HepG2 (cell line): ENCODE measurements around the gene PPP6R2. TPM values are rescaled to one million over a fixed set of nuclear protein-coding genes. Genes with fewer than 3 reads are reported as not detected.

Experiments used
- FOXC1 ChIP-seq: sonication (generic); formaldehyde crosslinking; IDR thresholded peaks from 2 replicates; pipeline ENCODE4 v1.8.0; 2022; ENCODE audit warnings: mild to moderate bottlenecking, missing genetic modification reagents, borderline replicate concordance
- HDAC1 ChIP-seq: sonication (generic); formaldehyde crosslinking; IDR thresholded peaks from 2 replicates; pipeline ENCODE4 v1.5.1; 2020; ENCODE audit warnings: mild to moderate bottlenecking, missing genetic modification reagents
- KLF13 ChIP-seq: sonication (generic); formaldehyde crosslinking; IDR thresholded peaks from 2 replicates; pipeline ENCODE4 v1.4.0; 2020; ENCODE audit warnings: mild to moderate bottlenecking, missing genetic modification reagents
- REXO4 ChIP-seq: sonication (generic); formaldehyde crosslinking; IDR thresholded peaks from 2 replicates; pipeline ENCODE4 v1.8.0; 2022; ENCODE audit warnings: missing genetic modification reagents, mild to moderate bottlenecking, borderline replicate concordance
- SMAD3 ChIP-seq: sonication (generic); formaldehyde crosslinking; IDR thresholded peaks from 2 replicates; pipeline ENCODE4 v1.4.0; 2020; ENCODE audit warnings: missing genetic modification reagents
- SOX5 ChIP-seq: IDR thresholded peaks from 2 replicates; pipeline ENCODE4 v1.6.1; 2016; ENCODE audit warnings: borderline replicate concordance
- SOX6 ChIP-seq, 2 experiments: fragments of 450-650 bp in 1 of 2; sonication (generic) in 1 of 2; formaldehyde crosslinking in 1 of 2; IDR thresholded peaks; 2 replicates each; pipeline versions ENCODE4 v1.4.0 to v1.6.1; 2017 to 2020; ENCODE audit warnings: antibody characterized with exemption in 1 of 2, mild to moderate bottlenecking in 1 of 2, missing genetic modification reagents in 1 of 2
- TCF12 ChIP-seq, 2 experiments: fragments of 450-650 bp in 1 of 2; sonication (generic) in 1 of 2; formaldehyde crosslinking in 1 of 2; IDR thresholded peaks; 2 replicates each; pipeline versions ENCODE4 v1.6.1 to v1.8.0; 2017 to 2022; ENCODE audit warnings: antibody characterized with exemption in 1 of 2, mild to moderate bottlenecking in 1 of 2, missing genetic modification reagents in 1 of 2, moderate library complexity in 1 of 2
- ZBTB7B ChIP-seq: sonication (generic); formaldehyde crosslinking; IDR thresholded peaks from 2 replicates; pipeline ENCODE4 v1.4.0; 2020; ENCODE audit warnings: missing genetic modification reagents
- ZIK1 ChIP-seq: sonication (generic); formaldehyde crosslinking; IDR thresholded peaks from 2 replicates; pipeline ENCODE4 v1.5.0; 2020; ENCODE audit warnings: mild to moderate bottlenecking, low read depth, missing genetic modification reagents, borderline replicate concordance
- ZNF460 ChIP-seq: sonication (generic); formaldehyde crosslinking; IDR thresholded peaks from 2 replicates; pipeline ENCODE4 v1.5.1; 2020; ENCODE audit warnings: missing genetic modification reagents, mild to moderate bottlenecking, borderline replicate concordance
- ZNF761 ChIP-seq: sonication (generic); formaldehyde crosslinking; conservative IDR thresholded peaks from 2 replicates; pipeline ENCODE4 v1.4.0; 2020; ENCODE audit warnings: mild to moderate bottlenecking, missing genetic modification reagents
- ZNF772 ChIP-seq: sonication (generic); formaldehyde crosslinking; IDR thresholded peaks from 2 replicates; pipeline ENCODE4 v1.5.0; 2020; ENCODE audit warnings: mild to moderate bottlenecking, missing genetic modification reagents
- polyA plus RNA-seq, 8 experiments: library from polyadenylated mRNA; depleted of rRNA in 3 of 8; stranded (reverse) in 7 of 8; unstranded in 1 of 8; fragments of >200 nt; fragmentation: Illumina TruSeq in 4 of 8; extraction: Trizol in 4 of 8; gene quantifications; 2 replicates each; pipeline versions ENCODE4 v1.2.1 to v1.2.3, GENCODE V29; 2011 to 2016; ENCODE audit warnings: low read depth in 4 of 8, missing spikeins in 1 of 8, mixed read lengths in 1 of 8; ENCODE audit not compliant: insufficient read depth in 1 of 8
- total RNA-seq, 5 experiments: library from RNA; depleted of rRNA; stranded (reverse); fragments of >200 nt; fragmentation: Illumina TruSeq; extraction: Trizol; gene quantifications; 2 replicates each; pipeline ENCODE4 v1.2.3, GENCODE V29; 2016; ENCODE audit warnings: low read depth in 1 of 5
- TF ChIP-seq, protein P1 (sequence below): IDR thresholded peaks from 2 replicates; pipeline ENCODE4 v1.6.1; 2012; ENCODE audit warnings: low read depth, low read length, improper control_type of control experiment
- TF ChIP-seq, protein P2 (sequence below): sonication (generic); formaldehyde crosslinking; IDR thresholded peaks from 2 replicates; pipeline ENCODE4 v1.9.0; 2021; ENCODE audit warnings: mild to moderate bottlenecking, missing genetic modification reagents
- TF ChIP-seq, protein P3 (sequence below): sonication (generic); formaldehyde crosslinking; IDR thresholded peaks from 2 replicates; pipeline ENCODE4 v1.4.0; 2020; ENCODE audit warnings: mild to moderate bottlenecking, missing genetic modification reagents

Gene PPP6R2
- total and polyA plus RNA-seq, 2 of the 13 experiments (the other 11 are each of a cell fraction or from before 2014, with no cell fraction given): 55.0 to 102 TPM

DNA sequence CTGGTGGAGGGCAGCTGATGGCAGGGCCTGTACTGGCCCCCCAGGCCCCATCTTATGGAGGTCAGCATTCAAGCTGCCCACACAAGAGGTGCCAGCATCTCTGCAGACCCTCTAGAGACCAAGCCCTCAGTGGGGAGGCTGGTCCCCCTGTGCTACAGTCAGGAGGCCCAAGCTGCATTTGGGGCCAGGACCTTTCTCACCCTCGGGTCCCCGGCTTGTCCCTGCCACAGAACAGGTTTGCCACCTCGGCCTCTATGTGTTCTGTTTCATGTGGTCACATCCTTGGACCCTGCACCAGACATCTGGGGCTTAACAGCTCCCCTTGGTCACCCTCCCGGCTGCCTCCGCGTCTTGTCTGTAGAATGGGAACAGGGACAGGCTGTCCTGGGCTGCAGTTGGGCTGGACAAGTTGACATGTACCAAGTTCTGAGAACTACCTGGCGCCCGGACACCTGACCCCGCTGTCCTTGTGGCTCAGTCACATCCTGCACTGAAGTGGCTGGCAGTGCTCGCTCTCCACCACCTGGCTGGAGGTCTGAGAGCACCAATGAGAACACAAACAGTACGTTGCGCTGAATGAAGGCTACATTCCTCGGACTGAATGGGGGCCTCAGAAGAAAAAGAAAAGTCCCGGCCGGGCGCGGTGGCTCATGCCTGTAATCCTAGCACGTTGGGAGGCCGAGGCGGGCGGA lies 33.0 kb upstream of the PPP6R2 start (continued):
- TF ChIP-seq, protein P1, sequence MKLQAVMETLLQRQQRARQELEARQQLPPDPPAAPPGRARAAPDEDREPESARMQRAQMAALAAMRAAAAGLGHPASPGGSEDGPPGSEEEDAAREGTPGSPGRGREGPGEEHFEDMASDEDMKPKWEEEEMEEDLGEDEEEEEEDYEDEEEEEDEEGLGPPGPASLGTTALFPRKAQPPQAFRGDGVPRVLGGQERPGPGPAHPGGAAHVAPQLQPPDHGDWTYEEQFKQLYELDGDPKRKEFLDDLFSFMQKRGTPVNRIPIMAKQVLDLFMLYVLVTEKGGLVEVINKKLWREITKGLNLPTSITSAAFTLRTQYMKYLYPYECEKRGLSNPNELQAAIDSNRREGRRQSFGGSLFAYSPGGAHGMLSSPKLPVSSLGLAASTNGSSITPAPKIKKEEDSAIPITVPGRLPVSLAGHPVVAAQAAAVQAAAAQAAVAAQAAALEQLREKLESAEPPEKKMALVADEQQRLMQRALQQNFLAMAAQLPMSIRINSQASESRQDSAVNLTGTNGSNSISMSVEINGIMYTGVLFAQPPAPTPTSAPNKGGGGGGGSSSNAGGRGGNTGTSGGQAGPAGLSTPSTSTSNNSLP: no peak
- TF ChIP-seq SOX6 (IDR thresholded peaks at IDR 0.05) (no peak), SOX6 (CRISPR knock-in tag; IDR thresholded peaks at IDR 0.05) (no peak), KLF13 (CRISPR knock-in tag) (no peak), ZIK1 (CRISPR knock-in tag) (no peak), TCF12 (IDR thresholded peaks at IDR 0.05) (no peak), TCF12 (CRISPR knock-in tag; IDR thresholded peaks at IDR 0.05) (no peak), ZNF460 (CRISPR knock-in tag) (no peak), ZNF772 (CRISPR knock-in tag) (no peak), ZBTB7B (CRISPR knock-in tag) (no peak), SOX5 (CRISPR knock-in tag) (no peak), ZNF761 (no peak), REXO4 (CRISPR knock-in tag) (no peak), SMAD3 (CRISPR knock-in tag) (no peak), FOXC1 (no peak), HDAC1 (CRISPR knock-in tag) (no peak)
- TF ChIP-seq, protein P2, sequence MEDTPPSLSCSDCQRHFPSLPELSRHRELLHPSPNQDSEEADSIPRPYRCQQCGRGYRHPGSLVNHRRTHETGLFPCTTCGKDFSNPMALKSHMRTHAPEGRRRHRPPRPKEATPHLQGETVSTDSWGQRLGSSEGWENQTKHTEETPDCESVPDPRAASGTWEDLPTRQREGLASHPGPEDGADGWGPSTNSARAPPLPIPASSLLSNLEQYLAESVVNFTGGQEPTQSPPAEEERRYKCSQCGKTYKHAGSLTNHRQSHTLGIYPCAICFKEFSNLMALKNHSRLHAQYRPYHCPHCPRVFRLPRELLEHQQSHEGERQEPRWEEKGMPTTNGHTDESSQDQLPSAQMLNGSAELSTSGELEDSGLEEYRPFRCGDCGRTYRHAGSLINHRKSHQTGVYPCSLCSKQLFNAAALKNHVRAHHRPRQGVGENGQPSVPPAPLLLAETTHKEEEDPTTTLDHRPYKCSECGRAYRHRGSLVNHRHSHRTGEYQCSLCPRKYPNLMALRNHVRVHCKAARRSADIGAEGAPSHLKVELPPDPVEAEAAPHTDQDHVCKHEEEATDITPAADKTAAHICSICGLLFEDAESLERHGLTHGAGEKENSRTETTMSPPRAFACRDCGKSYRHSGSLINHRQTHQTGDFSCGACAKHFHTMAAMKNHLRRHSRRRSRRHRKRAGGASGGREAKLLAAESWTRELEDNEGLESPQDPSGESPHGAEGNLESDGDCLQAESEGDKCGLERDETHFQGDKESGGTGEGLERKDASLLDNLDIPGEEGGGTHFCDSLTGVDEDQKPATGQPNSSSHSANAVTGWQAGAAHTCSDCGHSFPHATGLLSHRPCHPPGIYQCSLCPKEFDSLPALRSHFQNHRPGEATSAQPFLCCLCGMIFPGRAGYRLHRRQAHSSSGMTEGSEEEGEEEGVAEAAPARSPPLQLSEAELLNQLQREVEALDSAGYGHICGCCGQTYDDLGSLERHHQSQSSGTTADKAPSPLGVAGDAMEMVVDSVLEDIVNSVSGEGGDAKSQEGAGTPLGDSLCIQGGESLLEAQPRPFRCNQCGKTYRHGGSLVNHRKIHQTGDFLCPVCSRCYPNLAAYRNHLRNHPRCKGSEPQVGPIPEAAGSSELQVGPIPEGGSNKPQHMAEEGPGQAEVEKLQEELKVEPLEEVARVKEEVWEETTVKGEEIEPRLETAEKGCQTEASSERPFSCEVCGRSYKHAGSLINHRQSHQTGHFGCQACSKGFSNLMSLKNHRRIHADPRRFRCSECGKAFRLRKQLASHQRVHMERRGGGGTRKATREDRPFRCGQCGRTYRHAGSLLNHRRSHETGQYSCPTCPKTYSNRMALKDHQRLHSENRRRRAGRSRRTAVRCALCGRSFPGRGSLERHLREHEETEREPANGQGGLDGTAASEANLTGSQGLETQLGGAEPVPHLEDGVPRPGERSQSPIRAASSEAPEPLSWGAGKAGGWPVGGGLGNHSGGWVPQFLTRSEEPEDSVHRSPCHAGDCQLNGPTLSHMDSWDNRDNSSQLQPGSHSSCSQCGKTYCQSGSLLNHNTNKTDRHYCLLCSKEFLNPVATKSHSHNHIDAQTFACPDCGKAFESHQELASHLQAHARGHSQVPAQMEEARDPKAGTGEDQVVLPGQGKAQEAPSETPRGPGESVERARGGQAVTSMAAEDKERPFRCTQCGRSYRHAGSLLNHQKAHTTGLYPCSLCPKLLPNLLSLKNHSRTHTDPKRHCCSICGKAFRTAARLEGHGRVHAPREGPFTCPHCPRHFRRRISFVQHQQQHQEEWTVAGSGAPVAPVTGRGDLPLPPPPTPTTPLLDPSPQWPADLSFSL (CRISPR knock-in tag): no peak
- TF ChIP-seq, protein P3, sequence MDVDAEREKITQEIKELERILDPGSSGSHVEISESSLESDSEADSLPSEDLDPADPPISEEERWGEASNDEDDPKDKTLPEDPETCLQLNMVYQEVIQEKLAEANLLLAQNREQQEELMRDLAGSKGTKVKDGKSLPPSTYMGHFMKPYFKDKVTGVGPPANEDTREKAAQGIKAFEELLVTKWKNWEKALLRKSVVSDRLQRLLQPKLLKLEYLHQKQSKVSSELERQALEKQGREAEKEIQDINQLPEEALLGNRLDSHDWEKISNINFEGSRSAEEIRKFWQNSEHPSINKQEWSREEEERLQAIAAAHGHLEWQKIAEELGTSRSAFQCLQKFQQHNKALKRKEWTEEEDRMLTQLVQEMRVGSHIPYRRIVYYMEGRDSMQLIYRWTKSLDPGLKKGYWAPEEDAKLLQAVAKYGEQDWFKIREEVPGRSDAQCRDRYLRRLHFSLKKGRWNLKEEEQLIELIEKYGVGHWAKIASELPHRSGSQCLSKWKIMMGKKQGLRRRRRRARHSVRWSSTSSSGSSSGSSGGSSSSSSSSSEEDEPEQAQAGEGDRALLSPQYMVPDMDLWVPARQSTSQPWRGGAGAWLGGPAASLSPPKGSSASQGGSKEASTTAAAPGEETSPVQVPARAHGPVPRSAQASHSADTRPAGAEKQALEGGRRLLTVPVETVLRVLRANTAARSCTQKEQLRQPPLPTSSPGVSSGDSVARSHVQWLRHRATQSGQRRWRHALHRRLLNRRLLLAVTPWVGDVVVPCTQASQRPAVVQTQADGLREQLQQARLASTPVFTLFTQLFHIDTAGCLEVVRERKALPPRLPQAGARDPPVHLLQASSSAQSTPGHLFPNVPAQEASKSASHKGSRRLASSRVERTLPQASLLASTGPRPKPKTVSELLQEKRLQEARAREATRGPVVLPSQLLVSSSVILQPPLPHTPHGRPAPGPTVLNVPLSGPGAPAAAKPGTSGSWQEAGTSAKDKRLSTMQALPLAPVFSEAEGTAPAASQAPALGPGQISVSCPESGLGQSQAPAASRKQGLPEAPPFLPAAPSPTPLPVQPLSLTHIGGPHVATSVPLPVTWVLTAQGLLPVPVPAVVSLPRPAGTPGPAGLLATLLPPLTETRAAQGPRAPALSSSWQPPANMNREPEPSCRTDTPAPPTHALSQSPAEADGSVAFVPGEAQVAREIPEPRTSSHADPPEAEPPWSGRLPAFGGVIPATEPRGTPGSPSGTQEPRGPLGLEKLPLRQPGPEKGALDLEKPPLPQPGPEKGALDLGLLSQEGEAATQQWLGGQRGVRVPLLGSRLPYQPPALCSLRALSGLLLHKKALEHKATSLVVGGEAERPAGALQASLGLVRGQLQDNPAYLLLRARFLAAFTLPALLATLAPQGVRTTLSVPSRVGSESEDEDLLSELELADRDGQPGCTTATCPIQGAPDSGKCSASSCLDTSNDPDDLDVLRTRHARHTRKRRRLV (CRISPR knock-in tag): no peak
